GM21737 (cell line): ENCODE data around the gene VIPAS39.

Source experiments
- ATAC-seq: cut with Tn5 transposase; IDR thresholded peaks from one replicate; pipeline ENCODE4 v1.9.1; 2021; ENCODE audit warnings: mild to moderate bottlenecking, moderate library complexity; ENCODE audit not compliant: unreplicated experiment

Gene VIPAS39

DNA sequence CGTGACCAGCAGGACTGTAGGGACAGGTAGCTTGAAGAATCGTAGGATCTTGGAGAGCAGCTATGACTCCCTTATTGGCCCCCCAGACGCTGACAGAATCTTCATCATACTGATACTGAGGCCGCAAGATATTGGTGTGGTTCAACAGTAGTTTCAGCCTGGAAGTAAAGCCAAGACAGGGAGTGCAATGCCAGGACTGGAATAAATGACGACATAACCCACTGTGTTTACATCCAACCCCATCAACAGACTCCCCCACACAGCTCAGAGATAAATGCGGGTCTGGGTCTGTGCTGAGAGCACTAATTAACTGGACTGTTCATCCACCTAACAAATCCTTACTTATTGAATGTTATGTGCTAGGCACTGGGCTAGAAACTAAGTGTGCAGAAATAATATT is 50.7 kb downstream of the VIPAS39 start:
- no peak for ATAC-seq

DNA sequence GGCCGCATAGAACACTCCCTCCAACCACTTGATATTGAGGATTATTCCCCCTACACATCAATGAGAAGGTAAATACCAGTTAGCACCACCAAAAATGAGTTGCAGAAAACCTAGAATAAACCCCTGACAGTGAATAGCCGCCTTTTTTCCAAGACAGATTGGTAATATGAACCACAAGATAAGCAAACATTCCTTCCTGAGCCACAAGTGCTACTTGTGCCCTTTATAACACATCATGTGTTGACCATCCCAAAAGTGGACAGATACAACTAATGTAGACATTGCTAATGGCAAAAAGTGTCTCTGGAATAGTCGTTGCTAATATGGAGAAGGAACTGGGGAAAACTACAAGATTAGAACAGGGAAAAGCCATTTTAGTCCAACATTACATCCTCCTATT is 51.3 kb downstream of the VIPAS39 start:
- no peak for ATAC-seq

DNA sequence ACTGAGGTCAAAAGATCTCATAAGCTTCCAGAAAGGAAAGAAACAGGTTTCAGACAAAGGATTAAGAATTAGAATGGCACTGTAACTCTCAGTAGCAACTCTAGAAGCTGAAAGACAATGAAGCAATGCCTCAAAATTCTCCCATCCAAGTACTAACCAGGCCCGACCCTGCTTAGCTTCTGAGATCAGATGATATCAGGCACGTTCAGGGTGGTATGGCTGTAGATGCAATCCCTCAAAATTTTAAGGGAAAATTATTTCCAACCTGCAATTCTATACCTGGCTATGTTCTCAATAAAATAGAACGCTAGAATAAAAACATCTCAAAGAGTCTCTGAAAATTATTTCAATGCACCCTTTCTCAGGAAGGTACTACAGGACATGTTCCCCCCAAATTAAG is 53.6 kb downstream of the VIPAS39 start:
- ATAC-seq = no peak

DNA sequence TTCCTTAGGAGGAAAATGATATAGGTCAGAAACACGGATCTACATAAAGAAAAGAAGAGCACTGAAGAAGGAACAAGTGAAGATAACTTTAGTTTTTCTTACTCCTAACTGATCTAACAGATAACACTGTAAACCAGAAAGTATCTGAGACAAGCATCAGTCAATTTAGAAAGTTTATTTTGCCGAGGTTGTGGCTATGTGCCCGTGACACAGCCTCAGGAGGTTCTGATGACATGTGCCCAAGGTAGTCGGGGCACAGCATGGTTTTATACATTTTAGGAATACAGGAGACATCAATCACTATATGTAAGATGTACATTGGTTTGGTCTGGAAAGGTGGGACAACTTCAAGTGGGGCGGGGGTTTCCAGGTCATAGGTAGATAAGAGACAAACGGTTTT is 57.2 kb downstream of the VIPAS39 start:
- ATAC-seq = no peak

DNA sequence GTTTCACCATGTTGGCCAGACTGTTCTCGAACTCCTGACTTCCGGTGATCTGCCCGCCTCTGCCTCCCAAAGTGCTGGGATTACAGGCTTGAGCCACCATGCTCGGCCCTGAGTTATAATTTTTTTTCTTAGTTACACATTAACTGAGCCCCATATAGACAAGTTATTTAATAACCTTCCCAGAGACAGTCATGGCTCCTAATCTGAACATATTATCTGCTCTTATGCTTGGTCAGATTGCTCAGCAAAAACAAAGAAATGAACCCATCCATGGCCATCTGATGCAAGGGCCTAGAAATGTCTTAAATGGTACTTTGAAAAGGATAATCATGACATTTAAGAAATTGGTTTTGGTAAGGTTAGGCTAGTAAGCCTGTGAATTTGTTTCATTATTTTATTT is 67.2 kb downstream of the VIPAS39 start:
- no peak for ATAC-seq

DNA sequence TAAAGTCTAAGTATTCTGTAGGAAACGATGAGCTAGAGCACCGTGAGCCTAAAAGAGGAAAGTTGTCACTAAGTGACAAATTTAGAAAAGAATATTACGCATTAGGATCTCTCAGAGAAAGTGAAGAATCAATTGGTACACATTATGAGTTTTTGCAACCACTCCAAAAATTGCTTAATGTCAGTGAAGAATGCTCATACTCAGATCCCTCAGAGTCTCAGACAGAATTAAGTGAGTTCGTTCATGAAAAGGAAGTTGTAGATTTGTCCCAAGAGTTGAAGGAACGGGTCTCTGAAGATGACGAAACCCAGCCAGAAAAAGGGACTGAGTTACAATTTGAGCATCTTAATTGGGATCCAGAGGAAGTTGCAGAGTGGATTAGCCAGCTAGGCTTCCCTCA is 78.7 kb downstream of the VIPAS39 start:
- no peak for ATAC-seq

DNA sequence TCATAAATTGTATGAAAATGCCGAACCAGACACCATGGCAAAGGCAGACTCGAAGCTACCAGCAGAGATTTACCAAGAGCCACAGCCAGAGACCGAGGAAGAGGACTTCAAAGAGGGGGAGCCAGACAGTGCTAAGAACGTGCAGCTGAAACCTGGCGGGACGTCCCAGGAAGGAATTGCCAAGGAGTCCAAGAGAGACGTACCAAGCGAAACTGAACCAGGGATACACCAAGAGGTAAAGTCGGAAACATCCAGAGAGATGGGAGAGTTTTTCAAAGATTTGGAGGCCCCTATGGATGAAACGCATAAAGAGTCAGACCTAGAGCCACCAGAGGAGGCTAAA is 79.9 kb downstream of the VIPAS39 start:
- ATAC-seq = no peak

DNA sequence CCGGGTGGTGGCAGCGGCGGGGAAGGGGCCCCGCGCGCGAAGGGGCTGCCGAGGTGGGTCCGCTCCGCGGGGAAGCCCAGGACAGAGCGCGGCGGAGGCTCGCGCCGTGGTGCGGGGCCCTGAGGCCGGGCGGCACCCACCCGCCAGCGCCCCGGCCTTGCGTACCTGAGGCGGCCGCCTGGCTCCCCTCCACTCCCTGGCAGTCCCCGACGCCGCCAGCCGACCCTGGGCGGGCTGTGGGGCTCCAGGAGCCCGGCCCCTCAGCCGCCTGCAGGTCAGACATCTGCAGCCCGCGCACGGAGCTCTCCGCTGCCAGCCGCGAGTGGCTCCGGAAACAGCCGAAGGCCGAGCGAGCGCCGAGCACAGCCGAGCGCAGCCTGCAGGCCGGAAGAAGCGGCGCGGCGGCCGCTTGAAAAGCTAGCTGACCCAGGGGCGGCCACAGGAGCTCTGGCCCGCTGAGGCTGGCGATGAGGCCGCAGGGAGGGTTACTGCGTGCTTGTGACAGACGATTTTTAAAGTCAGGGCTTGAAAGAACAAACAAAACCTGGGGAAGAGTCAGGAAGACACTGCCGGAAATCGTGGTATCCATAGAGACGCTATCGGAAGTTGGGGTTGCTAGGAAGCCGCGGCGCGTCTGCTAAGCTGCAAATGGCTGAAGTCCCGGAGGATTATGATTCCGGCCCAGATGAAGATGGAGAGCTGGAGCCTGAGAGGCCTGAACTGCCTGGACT is 80.5 kb downstream of the VIPAS39 start, which contains the start of the genes SAMD15 and TMED8:
TSS of gene SAMD15 (plus strand) at position 609 of the 731 bp plus-strand sequence. CDS start at position 649, 40 bp downstream.
TSS of gene TMED8 (minus strand) at position 324 of the 731 bp plus-strand sequence. CDS start at position 283, 41 bp downstream.
- peak; percentile 75 for ATAC-seq
